Neural progenitor cell (in vitro differentiated cells): ENCODE results near the gene ZXDC. TPM values are rescaled to one million over a fixed set of nuclear protein-coding genes. Genes with fewer than 3 reads are reported as not detected.

Experiments
- DNase-seq: peaks from one replicate; pipeline ENCODE4 v3.0.0-alpha.2; 2016; ENCODE audit warnings: low spot score
- H2AFZ ChIP-seq: fragments of 200-600 bp; sonication (generic); replicated peaks from 2 replicates; pipeline ENCODE4 v1.6.1; 2016; ENCODE audit warnings: antibody characterized with exemption
- H3F3A ChIP-seq: fragments of 200-600 bp; sonication (generic); 2 replicates; pipeline ENCODE4 v1.6.1; 2016; ENCODE audit warnings: antibody characterized with exemption, low read depth
- H3K27ac ChIP-seq: fragments of 200-600 bp; sonication (generic); 2 replicates; pipeline ENCODE4 v1.5.1; 2016; ENCODE audit warnings: mild to moderate bottlenecking
- H3K27me3 ChIP-seq: fragments of 200-600 bp; sonication (generic); 2 replicates; pipeline ENCODE4 v1.6.1; 2016; ENCODE audit warnings: mild to moderate bottlenecking, moderate library complexity
- H3K36me3 ChIP-seq: fragments of 200-600 bp; sonication (generic); 2 replicates; pipeline ENCODE4 v1.5.1; 2016
- H3K4me1 ChIP-seq: fragments of 200-600 bp; sonication (generic); 2 replicates; pipeline ENCODE4 v1.6.1; 2016; ENCODE audit warnings: mixed run types
- H3K4me2 ChIP-seq: fragments of 200-600 bp; sonication (generic); 2 replicates; pipeline ENCODE4 v1.6.1; 2016
- H3K4me3 ChIP-seq: fragments of 200-600 bp; sonication (generic); 2 replicates; pipeline ENCODE4 v1.5.1; 2016
- H3K79me2 ChIP-seq: fragments of 200-600 bp; sonication (generic); 2 replicates; pipeline ENCODE4 v1.6.1; 2016; ENCODE audit warnings: low read depth
- H3K9ac ChIP-seq: fragments of 200-600 bp; sonication (generic); 2 replicates; pipeline ENCODE4 v1.6.1; 2016
- H3K9me3 ChIP-seq: fragments of 200-600 bp; sonication (generic); 2 replicates; pipeline ENCODE4 v1.5.1; 2016; ENCODE audit warnings: low read depth
- H4K20me1 ChIP-seq: fragments of 200-600 bp; sonication (generic); 2 replicates; pipeline ENCODE4 v1.6.1; 2016; ENCODE audit warnings: low read depth
- H3K27ac Mint-ChIP-seq: 3 replicates; pipeline ENCODE4 v1.8.0; 2021; ENCODE audit warnings: mixed read lengths
- H3K27me3 Mint-ChIP-seq: 2 replicates; pipeline ENCODE4 v1.8.0; 2022; ENCODE audit warnings: low read depth, mild to moderate bottlenecking, inconsistent platforms, moderate library complexity, mixed read lengths; ENCODE audit not compliant: insufficient read depth
- H3K36me3 Mint-ChIP-seq: 3 replicates; pipeline ENCODE4 v1.8.0; 2021; ENCODE audit warnings: mixed read lengths
- H3K4me1 Mint-ChIP-seq: 3 replicates; pipeline ENCODE4 v1.8.0; 2021; ENCODE audit warnings: mixed read lengths
- H3K4me3 Mint-ChIP-seq: 3 replicates; pipeline ENCODE4 v1.8.0; 2021; ENCODE audit warnings: mild to moderate bottlenecking, moderate library complexity, mixed read lengths
- H3K9me3 Mint-ChIP-seq: 3 replicates; pipeline ENCODE4 v1.8.0; 2020; ENCODE audit warnings: mixed read lengths
- CTCF ChIP-seq: fragments of 200-600 bp; sonication (generic); IDR thresholded peaks from 2 replicates; pipeline ENCODE4 v1.5.1; 2017; ENCODE audit warnings: antibody characterized with exemption, mild to moderate bottlenecking
- EZH2 ChIP-seq: fragments of 200-600 bp; sonication (generic); IDR thresholded peaks from 2 replicates; pipeline ENCODE4 v1.6.1; 2017; ENCODE audit warnings: antibody characterized with exemption, mild to moderate bottlenecking, moderate library complexity
- EZH2phosphoT487 ChIP-seq: fragments of 200-600 bp; sonication (generic); IDR thresholded peaks from 2 replicates; pipeline ENCODE4 v1.6.1; 2017; ENCODE audit warnings: antibody characterized with exemption
- total RNA-seq: library from RNA; depleted of rRNA; stranded (reverse); fragments of >200 nt; gene quantifications from 2 replicates; pipeline ENCODE4 v1.2.3, GENCODE V29; 2015; ENCODE audit warnings: low replicate concordance

The ZXDC gene
- total RNA-seq, 1 donor from 2014 or later, result 12.4 TPM

DNA sequence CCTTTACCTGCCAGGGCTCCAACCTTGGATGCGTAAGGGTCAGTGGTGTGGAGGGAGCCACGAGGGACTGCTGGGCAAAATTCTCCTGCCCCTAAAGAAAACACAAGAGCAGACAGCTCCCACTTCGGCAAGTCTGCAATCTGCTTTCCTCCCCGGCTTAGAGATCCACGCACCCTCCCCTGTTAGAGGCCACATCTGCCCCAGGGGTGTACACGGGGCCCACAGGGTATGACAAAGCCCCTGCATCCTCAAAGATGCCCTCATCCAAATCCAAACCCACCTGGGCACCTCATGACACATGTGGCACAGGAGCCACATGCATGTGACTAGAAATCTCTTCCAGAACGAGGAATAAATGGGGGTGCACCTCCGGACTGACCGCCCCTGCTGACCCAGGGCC is 25.5 kb downstream of the ZXDC start:
- TF ChIP-seq EZH2phosphoT487, result no peak
- no peak for TF ChIP-seq CTCF
- TF ChIP-seq EZH2, result no peak
- H3K27ac ChIP-seq, result no peak overlapping the region
- no peak overlapping the region for H3K27ac Mint-ChIP-seq
- DNase-seq, result no peak
- no peaks in the 10 kb centered on the region for H3K27me3 ChIP-seq
- H3K4me3 ChIP-seq, result no peak overlapping the region
- no peaks in the 10 kb centered on the region for H3K9me3 ChIP-seq
- peaks cover 7% of the 10 kb centered on the region for H3K4me1 ChIP-seq
- H3K9ac ChIP-seq, result no peak overlapping the region
- peaks cover 14% of the 10 kb centered on the region for H3K4me1 Mint-ChIP-seq
- H3K36me3 ChIP-seq, result peaks cover 4% of the 10 kb centered on the region
- H3K79me2 ChIP-seq, result peaks cover 7% of the 10 kb centered on the region
- no peak overlapping the region for H3K4me2 ChIP-seq
- H3K36me3 Mint-ChIP-seq, result peaks cover 18% of the 10 kb centered on the region
- H3F3A ChIP-seq, result no peaks in the 10 kb centered on the region
- H3K4me3 Mint-ChIP-seq, result no peak overlapping the region
- peaks cover 6% of the 10 kb centered on the region for H4K20me1 ChIP-seq
- no peak overlapping the region for H2AFZ ChIP-seq
- peaks cover 3% of the 10 kb centered on the region for H3K27me3 Mint-ChIP-seq
- no peaks in the 10 kb centered on the region for H3K9me3 Mint-ChIP-seq

- H3K27me3 Mint-ChIP-seq, result peaks cover 3% of the 10 kb centered on the region
- Histone ChIP-seq H3K4me2 (no peak overlapping the region), H3K36me3 (peaks cover 4% of the 10 kb centered on the region), H3K27ac (no peak overlapping the region), H4K20me1 (peaks cover 3% of the 10 kb centered on the region), H3F3A (no peaks in the 10 kb centered on the region), H3K9me3 (no peaks in the 10 kb centered on the region), H3K27me3 (no peaks in the 10 kb centered on the region), H3K9ac (no peak overlapping the region), H3K4me1 (peaks cover 7% of the 10 kb centered on the region), H3K4me3 (no peak overlapping the region), H3K79me2 (peaks cover 6% of the 10 kb centered on the region), H2AFZ (no peak overlapping the region)
- TF ChIP-seq EZH2phosphoT487, result no peak
- no peak for TF ChIP-seq CTCF
- TF ChIP-seq EZH2, result no peak
- peaks cover 17% of the 10 kb centered on the region for H3K36me3 Mint-ChIP-seq
- H3K9me3 Mint-ChIP-seq, result no peaks in the 10 kb centered on the region
- peaks cover 8% of the 10 kb centered on the region for H3K4me1 Mint-ChIP-seq
- no peak for DNase-seq
- no peak overlapping the region for H3K27ac Mint-ChIP-seq
- H3K4me3 Mint-ChIP-seq, result no peak overlapping the region
Observed at GRCh38 chr3:126449621-126450051, 26.1 kb downstream of the ZXDC start.

GRCh38 chr3:126448893-126449180 is 26.9 kb downstream of the ZXDC start:
- Mint-ChIP-seq H3K36me3 (peaks cover 17% of the 10 kb centered on the region), H3K4me3 (no peak overlapping the region)

More at GRCh38 chr3:126448893-126449180, 26.9 kb downstream of the ZXDC start:
- Histone ChIP-seq H3K4me3 (no peak overlapping the region), H3K9ac (no peak overlapping the region), H3K27me3 (no peaks in the 10 kb centered on the region), H3K4me1 (peaks cover 7% of the 10 kb centered on the region), H3K36me3 (no peaks in the 10 kb centered on the region), H3F3A (no peaks in the 10 kb centered on the region), H3K79me2 (no peaks in the 10 kb centered on the region), H3K27ac (no peak overlapping the region), H2AFZ (no peak overlapping the region), H4K20me1 (peaks cover 3% of the 10 kb centered on the region), H3K4me2 (no peak overlapping the region), H3K9me3 (no peaks in the 10 kb centered on the region)
- TF ChIP-seq EZH2phosphoT487 (no peak), EZH2 (no peak), CTCF (no peak)
- no peak for DNase-seq
- no peak overlapping the region for H3K27ac Mint-ChIP-seq
- H3K4me1 Mint-ChIP-seq, result peaks cover 3% of the 10 kb centered on the region
- peaks cover 3% of the 10 kb centered on the region for H3K27me3 Mint-ChIP-seq
- no peaks in the 10 kb centered on the region for H3K9me3 Mint-ChIP-seq
